Prostate gland (tissue), 2 donors: ENCODE data around the gene TMEM238. TPM values are rescaled to one million over a fixed set of nuclear protein-coding genes. Genes with fewer than 3 reads are reported as not detected.
"Not testable (repeated sequence)": the region's sequence is repeated elsewhere in the genome, so short reads cannot be mapped to it uniquely, and the experiment has no call there.

Experiments used
- DNase-seq: peaks from one replicate; pipeline ENCODE4 v3.0.0-alpha.2; 2019; ENCODE audit warnings: low spot score
- H3K27ac ChIP-seq, 2 donors: fragments of 200-600 bp; sonication (generic); 2 replicates each; pipeline ENCODE4 v1.5.1; 2017 to 2019
- H3K27me3 ChIP-seq: fragments of 200-600 bp; sonication (generic); replicated peaks from 2 replicates; pipeline ENCODE4 v1.5.1; 2019; ENCODE audit not compliant: insufficient read depth
- H3K36me3 ChIP-seq, 2 donors: fragments of 200-600 bp; sonication (generic); 1 replicate in 1 of 2; 2 replicates in 1 of 2; pipeline versions ENCODE4 v1.5.1 to v1.8.1; 2017 to 2019
- H3K4me1 ChIP-seq: fragments of 200-600 bp; sonication (generic); replicated peaks from 2 replicates; pipeline ENCODE4 v1.5.1; 2019
- H3K4me3 ChIP-seq, 2 donors: fragments of 200-600 bp; sonication (generic); 2 replicates each; pipeline ENCODE4 v1.5.1; 2017 to 2019
- H3K9me3 ChIP-seq: fragments of 200-600 bp; sonication (generic); 2 replicates; pipeline ENCODE4 v1.5.1; 2017
- POLR2A ChIP-seq: fragments of 450-650 bp; IDR thresholded peaks from one replicate; pipeline ENCODE4 v1.6.1; 2016; ENCODE audit warnings: antibody characterized with exemption, mild to moderate bottlenecking
- POLR2AphosphoS5 ChIP-seq: sonication (generic); formaldehyde crosslinking; IDR thresholded peaks from one replicate; pipeline ENCODE4 v1.6.1; 2017; ENCODE audit warnings: antibody characterized with exemption
- WGBS: methylation state at CpG from one replicate; pipeline ENCODE4 v1.1.5; 2018; 5-methylcytosine and 5-hydroxymethylcytosine counted together
- intact Hi-C: fragments of 100-400 bp; cut with DNase I; formaldehyde crosslinking; loops from one replicate; pipeline ENCODE4 v1.14.2; 2022
- total RNA-seq, 2 donors: library from RNA; depleted of rRNA; stranded (reverse); fragments of >200 nt; gene quantifications; one replicate each; pipeline ENCODE4 v1.1.0, GENCODE V29; 2016
- TF ChIP-seq, protein P1 (sequence below), 4 experiments: fragments of 200-600 bp in 2 of 4; fragments of 450-650 bp in 2 of 4; sonication (generic) in 2 of 4; IDR thresholded peaks; 1 replicate in 3 of 4; 2 replicates in 1 of 4; pipeline ENCODE4 v1.5.1; 2016 to 2019; ENCODE audit warnings: antibody characterized with exemption in 4 of 4, mild to moderate bottlenecking in 2 of 4, moderate library complexity in 2 of 4

TMEM238 gene
- total RNA-seq, 2 donors from 2014 or later = 19.6 to 116 TPM

DNA sequence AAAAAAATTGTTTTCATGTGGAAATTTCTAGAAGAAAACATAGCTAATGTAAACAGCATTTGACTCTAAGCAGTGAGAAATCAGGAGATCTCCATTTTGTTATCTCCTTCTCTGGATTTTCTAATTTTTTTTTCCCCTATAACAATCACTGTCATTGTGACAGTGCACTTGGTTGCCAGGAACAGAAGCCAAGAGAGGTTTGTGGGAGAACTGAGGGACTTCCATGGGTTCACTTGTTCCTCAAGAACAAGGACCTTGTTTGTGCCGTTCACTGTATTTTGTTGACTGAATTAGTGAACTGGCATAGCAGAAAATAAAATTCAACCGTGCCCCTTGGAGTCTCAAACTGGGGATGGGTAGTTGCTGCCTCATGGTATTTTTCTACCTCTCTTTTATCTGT is 42.0 kb upstream of the TMEM238 start:
- 51% methylated on average over 2 of the region's 2 CpGs for WGBS
- intact Hi-C loops = no loop called here
- Histone ChIP-seq H3K4me3 (no peak overlapping the region), H3K4me1 (no peaks in the 10 kb centered on the region), H3K9me3 (no peaks in the 10 kb centered on the region), H3K27ac (no peak overlapping the region), H3K27me3 (peaks cover 7% of the 10 kb centered on the region), H3K36me3 (no peaks in the 10 kb centered on the region)
- DNase-seq = no peak
- no peak for TF ChIP-seq POLR2A
- TF ChIP-seq, protein P1, sequence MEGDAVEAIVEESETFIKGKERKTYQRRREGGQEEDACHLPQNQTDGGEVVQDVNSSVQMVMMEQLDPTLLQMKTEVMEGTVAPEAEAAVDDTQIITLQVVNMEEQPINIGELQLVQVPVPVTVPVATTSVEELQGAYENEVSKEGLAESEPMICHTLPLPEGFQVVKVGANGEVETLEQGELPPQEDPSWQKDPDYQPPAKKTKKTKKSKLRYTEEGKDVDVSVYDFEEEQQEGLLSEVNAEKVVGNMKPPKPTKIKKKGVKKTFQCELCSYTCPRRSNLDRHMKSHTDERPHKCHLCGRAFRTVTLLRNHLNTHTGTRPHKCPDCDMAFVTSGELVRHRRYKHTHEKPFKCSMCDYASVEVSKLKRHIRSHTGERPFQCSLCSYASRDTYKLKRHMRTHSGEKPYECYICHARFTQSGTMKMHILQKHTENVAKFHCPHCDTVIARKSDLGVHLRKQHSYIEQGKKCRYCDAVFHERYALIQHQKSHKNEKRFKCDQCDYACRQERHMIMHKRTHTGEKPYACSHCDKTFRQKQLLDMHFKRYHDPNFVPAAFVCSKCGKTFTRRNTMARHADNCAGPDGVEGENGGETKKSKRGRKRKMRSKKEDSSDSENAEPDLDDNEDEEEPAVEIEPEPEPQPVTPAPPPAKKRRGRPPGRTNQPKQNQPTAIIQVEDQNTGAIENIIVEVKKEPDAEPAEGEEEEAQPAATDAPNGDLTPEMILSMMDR (IDR thresholded peaks at IDR 0.05) = no peak

DNA sequence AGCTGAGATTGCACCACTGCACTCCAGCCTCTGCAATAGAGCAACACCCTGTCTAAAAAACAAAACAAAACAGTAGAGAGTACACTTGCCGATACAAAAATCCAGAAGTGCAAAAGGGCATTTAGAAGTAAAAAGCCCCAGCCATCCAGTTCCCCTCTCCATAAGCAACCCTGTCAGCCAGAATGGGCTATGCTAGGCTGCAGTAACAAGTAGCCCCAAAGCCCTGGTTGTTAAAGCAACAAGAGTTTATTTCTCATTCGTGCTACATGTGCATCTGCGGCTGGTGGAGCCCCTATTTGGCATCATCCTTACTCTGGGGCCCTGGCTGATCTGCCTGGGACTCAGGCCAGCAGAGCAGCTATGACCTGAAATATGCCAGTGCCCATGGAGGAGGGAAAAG is 40.4 kb upstream of the TMEM238 start:
- DNase-seq = no peak
- no peak overlapping the region for H3K4me3 ChIP-seq
- H3K27ac ChIP-seq = no peak overlapping the region
- no peaks in the 10 kb centered on the region for H3K36me3 ChIP-seq
- intact Hi-C loops = no loop called here
- H3K9me3 ChIP-seq = no peaks in the 10 kb centered on the region
- peaks cover 2% of the 10 kb centered on the region for H3K27me3 ChIP-seq
- TF ChIP-seq, protein P1 (IDR thresholded peaks at IDR 0.05) = no peak
- TF ChIP-seq POLR2A (no peak), POLR2AphosphoS5 (no peak)
- WGBS = 76% methylated on average over 3 of the region's 3 CpGs
- no peaks in the 10 kb centered on the region for H3K4me1 ChIP-seq

DNA sequence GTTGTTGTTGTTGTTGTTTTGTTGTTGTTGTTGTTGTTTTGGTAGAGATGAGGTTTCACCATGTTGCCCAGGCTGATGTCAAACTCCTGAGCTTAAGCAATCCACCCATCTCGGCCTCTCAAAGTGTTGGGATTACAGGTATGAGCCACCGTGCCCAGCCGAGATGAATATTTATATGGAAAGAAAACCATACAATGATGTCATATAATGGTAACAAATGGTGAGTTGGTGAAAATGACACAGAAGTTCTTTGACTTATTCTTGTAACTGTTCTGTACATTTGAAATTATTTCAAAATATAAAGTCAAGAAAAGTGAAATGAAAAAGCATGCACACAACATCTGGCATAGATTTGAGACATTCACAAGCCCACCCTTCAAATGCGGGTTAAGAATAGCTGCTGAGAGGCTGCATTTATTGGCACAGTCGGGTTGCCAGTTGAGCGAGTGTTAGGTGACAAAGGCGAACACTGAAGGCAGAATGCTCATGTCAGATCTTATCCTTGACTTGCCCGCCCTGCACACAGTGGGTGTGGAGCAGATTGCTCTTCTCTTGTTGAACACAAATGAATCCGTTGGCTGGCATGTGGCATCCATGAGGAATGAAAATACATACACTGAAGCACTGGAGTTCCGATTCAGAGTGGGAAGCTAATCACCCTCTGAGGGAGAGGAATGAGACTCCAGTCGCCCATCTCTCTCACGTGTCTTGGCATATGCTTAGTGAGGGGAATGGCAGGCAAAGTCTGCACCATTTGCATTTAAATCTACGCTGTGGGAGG is 39.3 kb upstream of the TMEM238 start:
- TF ChIP-seq POLR2A (no peak), POLR2AphosphoS5 (no peak)
- TF ChIP-seq, protein P1 (IDR thresholded peaks at IDR 0.05) = no peak
- intact Hi-C loops = no loop called here
- DNase-seq = no peak
- H3K9me3 ChIP-seq = no peaks in the 10 kb centered on the region
- H3K4me1 ChIP-seq = no peaks in the 10 kb centered on the region
- 52% methylated on average over 13 of the region's 13 CpGs for WGBS
- H3K4me3 ChIP-seq = no peak overlapping the region
- no peaks in the 10 kb centered on the region for H3K36me3 ChIP-seq
- no peak overlapping the region for H3K27ac ChIP-seq
- peaks cover 2% of the 10 kb centered on the region for H3K27me3 ChIP-seq

DNA sequence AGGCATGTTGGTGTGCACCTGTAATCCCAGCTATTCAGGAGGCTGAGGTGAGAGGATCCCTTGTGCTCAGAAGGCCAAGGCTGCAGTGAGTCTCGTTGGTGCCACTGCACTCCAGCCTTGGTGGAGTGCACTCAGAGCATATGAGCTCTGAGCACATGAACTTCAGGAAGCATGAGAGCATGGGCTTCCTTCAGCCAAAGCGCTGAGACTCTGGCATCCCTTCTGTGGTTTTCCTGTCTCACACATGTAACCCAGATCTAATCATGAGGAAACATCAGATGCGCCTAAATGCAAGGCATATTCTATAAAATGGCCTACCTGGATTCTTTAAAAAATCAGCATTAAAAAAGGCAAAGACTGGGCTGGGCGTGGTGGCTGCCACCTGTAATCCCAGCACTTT is 37.2 kb upstream of the TMEM238 start:
- H3K27me3 ChIP-seq, H3K9me3 ChIP-seq, intact Hi-C loops, H3K4me3 ChIP-seq, DNase-seq, H3K27ac ChIP-seq, H3K4me1 ChIP-seq, H3K36me3 ChIP-seq: not testable (repeated sequence)
- 76% methylated on average over 4 of the region's 4 CpGs for WGBS

DNA sequence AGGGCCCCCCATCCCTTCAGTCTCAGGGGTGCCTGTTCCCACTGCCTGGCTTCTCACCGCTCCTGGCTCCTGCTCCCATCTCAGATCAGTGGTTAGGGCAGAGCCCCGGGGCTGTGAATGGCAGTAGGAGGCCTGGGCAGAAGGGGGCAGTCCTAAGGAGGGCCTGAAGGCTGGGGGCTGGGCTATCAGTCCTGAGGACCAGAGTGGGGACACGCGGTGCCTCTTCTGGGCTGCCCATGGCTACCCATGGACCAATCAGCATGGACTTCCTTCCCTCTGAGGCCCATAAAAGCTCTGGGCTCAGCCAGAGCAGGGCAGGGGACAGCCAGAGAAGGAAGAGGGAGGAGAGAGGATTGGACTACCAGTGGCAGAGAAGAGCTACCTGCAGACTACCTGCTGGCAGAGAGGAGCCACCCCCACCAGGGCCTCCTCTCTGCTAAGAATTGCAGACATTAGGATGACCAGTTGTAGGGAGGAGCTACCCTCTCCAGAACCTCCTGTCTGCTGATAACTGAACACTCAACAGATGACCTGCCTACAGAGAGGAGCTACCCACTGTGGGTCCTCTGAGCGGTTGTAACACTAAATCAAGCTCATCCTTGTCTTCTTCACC is 35.6 kb upstream of the TMEM238 start:
- no peak for DNase-seq
- Histone ChIP-seq H3K4me1 (no peaks in the 10 kb centered on the region), H3K9me3 (no peaks in the 10 kb centered on the region), H3K4me3 (no peak overlapping the region), H3K27ac (no peak overlapping the region), H3K27me3 (no peaks in the 10 kb centered on the region), H3K36me3 (no peaks in the 10 kb centered on the region)
- WGBS = 58% methylated on average over 5 of the region's 5 CpGs
- TF ChIP-seq, protein P1 (IDR thresholded peaks at IDR 0.05) = no peak
- TF ChIP-seq POLR2AphosphoS5 = no peak
- TF ChIP-seq POLR2A = no peak
- intact Hi-C loops = loop anchor here (5.0 kb wide), 1 partner anchor 277 kb away; no protein-coding TSS in a partner anchor
